Gastrocnemius medialis (tissue), 4 donors: ENCODE measurements around the gene HOTAIR.

Experiments
- CTCF ChIP-seq, 5 experiments: fragments of 450-650 bp in 3 of 5; fragments of 200-600 bp in 2 of 5; sonication (generic) in 2 of 5; IDR thresholded peaks in 4 of 5; conservative IDR thresholded peaks in 1 of 5; 1 replicate in 4 of 5; 2 replicates in 1 of 5; pipeline ENCODE4 v1.5.1; 2016 to 2019; ENCODE audit warnings: antibody characterized with exemption in 5 of 5, mild to moderate bottlenecking in 3 of 5, moderate library complexity in 3 of 5
- POLR2A ChIP-seq, 2 donors: fragments of 450-650 bp; IDR thresholded peaks; one replicate each; pipeline ENCODE4 v1.6.1; 2017; ENCODE audit warnings: antibody characterized with exemption in 2 of 2, mild to moderate bottlenecking in 2 of 2, moderate library complexity in 2 of 2

GRCh38 chr12:53990311-53991076, 15.7 kb upstream of the HOTAIR start:
- TF ChIP-seq CTCF (IDR thresholded peaks at IDR 0.05 in 4 of 5, conservative IDR thresholded peaks at IDR 0.05 in 1 of 5) (no peak), POLR2A (IDR thresholded peaks at IDR 0.05) (no peak)
